Measurements from ENCODE around the gene FAM78A.

FAM78A gene

DNA sequence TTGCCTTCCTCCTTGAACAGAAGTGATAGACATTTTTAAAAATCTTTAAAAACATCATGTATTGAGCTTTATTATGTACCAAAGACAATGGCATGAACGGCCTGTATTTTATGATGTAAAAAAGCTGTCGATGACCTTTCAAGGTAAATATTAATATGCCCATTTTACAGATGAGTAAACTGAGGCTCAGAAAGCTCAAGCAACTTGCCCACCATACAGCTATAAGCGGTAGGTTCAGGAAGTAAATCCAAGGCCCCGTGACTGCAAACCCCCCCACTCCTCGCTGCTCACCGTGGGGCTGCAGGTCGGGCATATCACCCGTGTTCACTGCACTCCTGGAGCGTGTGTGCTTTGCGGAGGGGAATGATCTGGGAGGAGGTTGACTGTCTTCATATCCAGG is 16.6 kb upstream of the FAM78A start:
- TF ChIP-seq, protein P1, sequence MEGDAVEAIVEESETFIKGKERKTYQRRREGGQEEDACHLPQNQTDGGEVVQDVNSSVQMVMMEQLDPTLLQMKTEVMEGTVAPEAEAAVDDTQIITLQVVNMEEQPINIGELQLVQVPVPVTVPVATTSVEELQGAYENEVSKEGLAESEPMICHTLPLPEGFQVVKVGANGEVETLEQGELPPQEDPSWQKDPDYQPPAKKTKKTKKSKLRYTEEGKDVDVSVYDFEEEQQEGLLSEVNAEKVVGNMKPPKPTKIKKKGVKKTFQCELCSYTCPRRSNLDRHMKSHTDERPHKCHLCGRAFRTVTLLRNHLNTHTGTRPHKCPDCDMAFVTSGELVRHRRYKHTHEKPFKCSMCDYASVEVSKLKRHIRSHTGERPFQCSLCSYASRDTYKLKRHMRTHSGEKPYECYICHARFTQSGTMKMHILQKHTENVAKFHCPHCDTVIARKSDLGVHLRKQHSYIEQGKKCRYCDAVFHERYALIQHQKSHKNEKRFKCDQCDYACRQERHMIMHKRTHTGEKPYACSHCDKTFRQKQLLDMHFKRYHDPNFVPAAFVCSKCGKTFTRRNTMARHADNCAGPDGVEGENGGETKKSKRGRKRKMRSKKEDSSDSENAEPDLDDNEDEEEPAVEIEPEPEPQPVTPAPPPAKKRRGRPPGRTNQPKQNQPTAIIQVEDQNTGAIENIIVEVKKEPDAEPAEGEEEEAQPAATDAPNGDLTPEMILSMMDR (conservative IDR thresholded peaks at IDR 0.05; ENCODE audit: low read depth, low read length): no peak
- no peak overlapping the region for H3K4me3 ChIP-seq (ENCODE audit: low read length)
- DNase-seq (ENCODE audit: low read depth): no peak

DNA sequence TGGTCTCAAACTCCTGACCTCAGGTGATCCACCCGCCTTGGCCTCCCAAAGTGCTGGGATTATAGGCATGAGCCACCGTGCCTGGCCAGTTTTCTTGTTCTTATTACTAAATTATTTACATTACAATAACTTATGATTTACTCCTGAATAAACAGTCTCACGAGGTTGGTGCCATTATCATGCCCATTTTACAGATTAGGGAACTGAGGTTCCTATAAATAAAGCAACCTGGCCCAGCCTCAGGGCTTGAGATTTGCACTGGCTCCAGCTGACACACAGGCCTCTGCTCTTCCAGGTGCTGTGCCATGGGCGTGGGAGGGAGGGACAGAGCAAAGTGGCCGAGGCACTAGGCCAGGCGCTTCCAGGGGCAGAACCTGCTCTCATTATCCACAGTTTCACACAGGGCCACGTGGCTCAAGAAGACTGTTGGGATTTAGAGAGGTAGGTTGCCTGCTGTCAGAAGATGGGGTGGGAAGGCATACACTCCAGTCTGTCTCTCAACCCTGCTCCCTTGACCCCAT is 15.5 kb upstream of the FAM78A start:
- TF ChIP-seq, protein P1 (conservative IDR thresholded peaks at IDR 0.05; ENCODE audit: low read depth, low read length): no peak
- DNase-seq (ENCODE audit: low read depth): no peak
- H3K4me3 ChIP-seq (ENCODE audit: low read length): no peak overlapping the region

DNA sequence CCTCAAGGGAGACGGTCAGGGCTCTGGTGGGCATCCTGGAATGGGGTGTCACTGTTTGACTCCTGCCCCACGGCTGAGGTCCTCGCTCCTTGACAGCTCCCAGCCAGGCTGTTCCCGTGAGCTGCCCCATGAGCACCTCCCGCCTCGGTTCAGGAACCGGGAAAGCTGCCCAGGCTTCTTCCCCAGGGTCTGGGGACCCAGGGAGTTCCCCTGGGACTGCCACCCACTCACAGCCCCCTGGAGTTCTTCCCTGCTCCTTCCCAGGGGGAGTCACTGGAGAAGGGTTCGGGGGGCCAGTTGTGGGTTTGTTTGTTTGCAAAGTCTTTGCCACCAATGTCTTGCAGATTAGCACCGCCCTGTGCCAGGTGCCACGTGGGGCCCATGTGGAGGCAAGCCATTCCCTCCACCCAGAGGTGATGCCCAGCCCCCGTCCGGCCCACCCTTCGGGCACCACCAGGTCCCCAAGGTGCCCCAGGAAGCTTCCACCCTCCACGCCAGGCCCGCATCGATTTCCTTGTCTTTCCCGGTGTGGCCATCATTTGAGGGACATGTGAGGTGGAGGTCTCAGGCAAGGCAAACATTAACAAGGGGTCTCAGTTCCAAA is 14.6 kb upstream of the FAM78A start:
- H3K4me3 ChIP-seq (ENCODE audit: low read length): no peak overlapping the region
- DNase-seq (ENCODE audit: low read depth): no peak
- TF ChIP-seq, protein P1 (conservative IDR thresholded peaks at IDR 0.05; ENCODE audit: low read depth, low read length): no peak

DNA sequence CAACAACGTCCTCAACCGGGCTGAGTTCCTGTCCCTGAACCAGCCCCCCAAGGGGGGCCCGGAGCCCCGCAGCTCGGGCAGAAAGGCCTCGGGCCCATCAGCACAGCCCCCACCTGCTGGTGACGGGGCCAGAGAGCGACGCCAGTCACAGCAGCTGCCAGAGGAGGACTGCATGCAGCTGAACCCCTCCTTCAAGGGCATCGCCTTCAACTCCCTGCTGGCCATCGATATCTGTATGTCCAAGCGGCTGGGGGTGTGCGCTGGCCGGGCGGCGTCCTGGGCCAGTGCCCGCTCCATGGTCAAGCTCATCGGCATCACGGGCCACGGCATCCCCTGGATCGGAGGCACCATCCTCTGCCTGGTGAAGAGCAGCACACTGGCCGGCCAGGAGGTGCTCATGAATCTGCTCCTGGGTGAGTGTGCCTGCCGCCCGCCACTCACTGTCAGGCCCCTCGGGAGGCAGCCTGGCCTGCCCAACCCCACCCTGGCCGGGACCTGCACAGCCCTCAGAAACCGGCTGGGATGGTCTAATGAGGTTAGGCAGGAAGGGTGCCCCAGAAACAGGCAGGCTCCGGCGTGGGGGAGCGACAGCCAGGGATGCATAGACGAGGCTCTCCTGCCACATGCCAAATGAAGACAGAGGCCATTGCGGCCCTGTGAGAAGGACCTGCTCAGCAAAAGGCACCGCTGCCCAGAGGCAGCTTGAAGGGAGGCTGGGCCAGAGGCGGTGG is 13.9 kb upstream of the FAM78A start:
- DNase-seq (ENCODE audit: low read depth): no peak
- TF ChIP-seq, protein P1 (conservative IDR thresholded peaks at IDR 0.05; ENCODE audit: low read depth, low read length): no peak
- no peak overlapping the region for H3K4me3 ChIP-seq (ENCODE audit: low read length)

DNA sequence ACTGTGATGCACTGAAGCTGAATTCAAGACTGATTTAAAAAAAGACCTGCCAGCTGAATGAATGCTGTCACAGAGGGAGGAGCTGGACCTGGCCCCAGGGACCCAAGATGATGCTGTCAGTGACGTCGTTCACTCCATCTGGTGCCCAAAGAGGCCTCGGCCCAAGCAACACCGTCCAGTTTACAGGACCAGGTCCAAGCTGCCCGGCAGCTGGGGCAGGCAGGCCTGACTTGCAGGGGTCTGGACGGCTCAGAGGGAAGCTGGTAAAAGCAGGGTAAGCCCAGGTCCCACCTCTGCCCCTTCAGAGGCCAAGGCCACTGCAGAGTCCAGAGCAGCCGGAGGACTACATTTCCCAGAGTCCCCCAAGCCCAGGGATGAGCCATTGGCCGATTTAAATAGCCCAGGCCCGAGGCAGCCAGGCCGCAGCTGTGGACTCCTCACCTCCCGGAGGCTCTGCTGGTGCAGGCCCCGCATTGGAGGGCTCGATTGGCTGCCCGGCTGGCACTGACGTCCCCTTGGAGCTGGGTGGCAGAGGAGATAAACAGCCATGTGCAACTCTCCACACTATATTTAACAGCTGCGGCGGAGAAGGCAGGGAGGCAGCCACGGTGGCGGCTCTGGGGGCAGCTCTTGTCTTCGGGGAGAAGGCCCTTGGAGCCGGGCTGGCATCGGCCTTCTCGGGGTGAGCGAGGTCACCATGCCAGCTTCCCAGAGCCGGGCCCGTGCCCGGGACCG is 13.2 kb upstream of the FAM78A start, which contains the start of gene PLPP7:
Gene PLPP7, plus strand, starts transcription at position 423 of the 735 bp plus-strand sequence. Its CDS starts 275 bp downstream, at position 698.
- no peak within 1 kb of the TSS for H3K4me3 ChIP-seq (ENCODE audit: low read length)
- DNase-seq (ENCODE audit: low read depth): no peak
- TF ChIP-seq, protein P1 (conservative IDR thresholded peaks at IDR 0.05; ENCODE audit: low read depth, low read length): no peak

DNA sequence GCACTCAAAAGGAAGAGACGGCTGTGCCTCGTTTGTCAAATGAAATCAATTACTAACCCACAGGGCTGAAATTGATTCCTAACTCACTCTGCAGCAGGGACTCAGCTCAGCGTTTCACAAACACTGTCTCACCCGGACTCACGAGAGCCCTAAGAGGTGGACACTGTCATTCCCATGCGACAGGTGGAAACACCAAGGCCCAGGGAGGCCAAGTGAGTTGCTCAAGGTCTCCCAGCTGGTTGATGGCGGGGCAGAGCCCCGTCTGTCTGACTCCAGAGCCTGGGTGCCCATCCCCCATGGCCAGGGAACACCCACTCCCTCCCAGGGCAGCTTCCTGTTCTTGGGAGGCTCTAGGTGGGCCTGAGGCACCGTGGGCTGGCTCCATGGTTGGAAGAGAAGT is 11.9 kb upstream of the FAM78A start:
- TF ChIP-seq, protein P1 (conservative IDR thresholded peaks at IDR 0.05; ENCODE audit: low read depth, low read length): no peak
- DNase-seq (ENCODE audit: low read depth): no peak
- no peak overlapping the region for H3K4me3 ChIP-seq (ENCODE audit: low read length)
